CD4-positive, alpha-beta T cell (primary cell): Measurements from ENCODE around the gene SLC22A14. TPM values are rescaled to one million over a fixed set of nuclear protein-coding genes. Genes with fewer than 3 reads are reported as not detected.

ENCODE experiments used
- ATAC-seq: fragments of 200-7000 bp; cut with Tn5 transposase; one replicate; pipeline ENCODE4 v1.10.0; 2022; ENCODE audit warnings: mild to moderate bottlenecking; ENCODE audit not compliant: poor library complexity
- CTCF ChIA-PET: fragments of 350-600 bp; sonication (Branson Sonifier 250); formaldehyde crosslinking; loops from one replicate; lab custom pipeline; 2021; ENCODE audit warnings: antibody characterized with exemption, inconsistent platforms; lab: Charles Lee
- POLR2A ChIA-PET: fragments of 350-600 bp; sonication (Branson Sonifier 250); formaldehyde crosslinking; loops from one replicate; lab custom pipeline; 2021; ENCODE audit warnings: antibody characterized with exemption, inconsistent platforms; lab: Charles Lee
- DNase-seq, 14 experiments: peaks; one replicate each; pipeline ENCODE4 v3.0.0-alpha.2; 2013 to 2020; ENCODE audit warnings: mixed read lengths in 2 of 14
- H3K27ac ChIP-seq, 2 donors: one replicate each; pipeline versions ENCODE4 v1.5.1 to v1.7.0; 2013; ENCODE audit warnings: low read length in 2 of 2, low read depth in 1 of 2, mild to moderate bottlenecking in 1 of 2
- H3K27me3 ChIP-seq, 2 experiments: 1 replicate in 1 of 2; 2 replicates in 1 of 2; pipeline versions ENCODE4 v1.6.1 to v1.7.0; 2013; ENCODE audit warnings: low read length in 2 of 2, control low read depth in 1 of 2, mild to moderate bottlenecking in 1 of 2, moderate library complexity in 1 of 2; ENCODE audit not compliant: insufficient read depth in 2 of 2, control insufficient read depth in 1 of 2
- H3K36me3 ChIP-seq: one replicate; pipeline ENCODE4 v1.6.1; 2013; ENCODE audit warnings: low read length, control low read depth; ENCODE audit not compliant: insufficient read depth
- H3K4me1 ChIP-seq: one replicate; pipeline ENCODE4 v1.6.1; 2013; ENCODE audit warnings: low read length, control low read depth; ENCODE audit not compliant: insufficient read depth
- H3K4me3 ChIP-seq: one replicate; pipeline ENCODE4 v1.5.1; 2013; ENCODE audit warnings: mild to moderate bottlenecking, low read length, moderate library complexity
- H3K9me3 ChIP-seq, 2 experiments: 1 replicate in 1 of 2; 2 replicates in 1 of 2; pipeline versions ENCODE4 v1.6.1 to v1.7.0; 2013; ENCODE audit warnings: low read length in 2 of 2, mild to moderate bottlenecking in 2 of 2, control low read depth in 1 of 2, moderate library complexity in 1 of 2; ENCODE audit not compliant: control insufficient read depth in 1 of 2, insufficient read depth in 1 of 2
- H3K27ac Mint-ChIP-seq: one replicate; pipeline ENCODE4 v1.8.0; 2020; ENCODE audit warnings: mixed read lengths
- H3K27me3 Mint-ChIP-seq: one replicate; pipeline ENCODE4 v1.8.0; 2021; ENCODE audit warnings: mixed read lengths
- H3K36me3 Mint-ChIP-seq: one replicate; pipeline ENCODE4 v1.8.0; 2021; ENCODE audit warnings: low read depth, mixed read lengths
- H3K4me1 Mint-ChIP-seq: one replicate; pipeline ENCODE4 v1.8.0; 2021; ENCODE audit warnings: low read depth, mixed read lengths
- H3K4me3 Mint-ChIP-seq: one replicate; pipeline ENCODE4 v1.8.0; 2020; ENCODE audit warnings: mild to moderate bottlenecking, mixed read lengths
- H3K9me3 Mint-ChIP-seq: one replicate; pipeline ENCODE4 v1.8.0; 2020; ENCODE audit warnings: mixed read lengths
- CTCF ChIP-seq: fragments of 200-600 bp; IDR thresholded peaks from one replicate; pipeline ENCODE4 v1.8.0; 2022; ENCODE audit warnings: antibody characterized with exemption, mild to moderate bottlenecking
- intact Hi-C, 2 experiments: fragments of 100-400 bp; cut with DNase I in 1 of 2; cut with micrococcal nuclease in 1 of 2; formaldehyde crosslinking; loops; one replicate each; pipeline versions ENCODE4 v1.15.1 to v1.9.0; 2023 to 2025; cut with DNase I, micrococcal nuclease
- total RNA-seq, 174 experiments: library from RNA in 2 of 174; stranded (reverse) in 2 of 174; gene quantifications; one replicate each; pipeline ENCODE4 v1.2.3 and lab custom pipeline; 2021 to 2026

Gene SLC22A14
- total RNA-seq, 2 experiments from 2014 or later = 0.11 TPM; not detected in 1

- H3K36me3 ChIP-seq = peaks cover 53% of the 10 kb centered on the region
- no peak overlapping the region for H3K27ac ChIP-seq
- no peak for DNase-seq
- Mint-ChIP-seq H3K4me1 (peaks cover 4% of the 10 kb centered on the region), H3K36me3 (peaks cover 63% of the 10 kb centered on the region), H3K4me3 (no peak overlapping the region), H3K27ac (no peak overlapping the region), H3K27me3 (no peaks in the 10 kb centered on the region), H3K9me3 (no peaks in the 10 kb centered on the region)
- POLR2A ChIA-PET = no interaction called here
- intact Hi-C loops = no loop called here
- TF ChIP-seq CTCF = no peak
- H3K4me3 ChIP-seq = no peak overlapping the region
- H3K27me3 ChIP-seq = no peaks in the 10 kb centered on the region
- CTCF ChIA-PET = no interaction called here
- no peaks in the 10 kb centered on the region for H3K9me3 ChIP-seq
- ATAC-seq = no peak
- H3K4me1 ChIP-seq = no peaks in the 10 kb centered on the region
These were observed 28.4 kb upstream of the SLC22A14 start for GRCh38 chr3:38253704-38254103.

- H3K27ac Mint-ChIP-seq = no peak overlapping the region
- CTCF ChIA-PET = no interaction called here
- Histone ChIP-seq H3K36me3 (peaks cover 46% of the 10 kb centered on the region), H3K9me3 (no peaks in the 10 kb centered on the region), H3K4me3 (no peak overlapping the region), H3K27ac (no peak overlapping the region), H3K27me3 (no peaks in the 10 kb centered on the region), H3K4me1 (no peaks in the 10 kb centered on the region)
- H3K4me1 Mint-ChIP-seq = peaks cover 8% of the 10 kb centered on the region
- H3K4me3 Mint-ChIP-seq = no peak overlapping the region
- H3K27me3 Mint-ChIP-seq = no peaks in the 10 kb centered on the region
- ATAC-seq = no peak
- no peak for DNase-seq
- no peaks in the 10 kb centered on the region for H3K9me3 Mint-ChIP-seq
- POLR2A ChIA-PET = no interaction called here
- no peak for TF ChIP-seq CTCF
- intact Hi-C loops = no loop called here
- H3K36me3 Mint-ChIP-seq = peaks cover 51% of the 10 kb centered on the region
These were observed 27.2 kb upstream of the SLC22A14 start for GRCh38 chr3:38254872-38255271.

- CTCF ChIA-PET = interaction anchor here (0.8 kb wide), 1 partner anchor 17 kb away, joined by 3 read pairs; no protein-coding TSS in a partner anchor
- POLR2A ChIA-PET = no interaction called here
These were observed 26.5 kb upstream of the SLC22A14 start for GRCh38 chr3:38255627-38256026.

More at GRCh38 chr3:38255627-38256026, 26.5 kb upstream of the SLC22A14 start:
- H3K9me3 Mint-ChIP-seq = no peaks in the 10 kb centered on the region
- peaks cover 39% of the 10 kb centered on the region for H3K36me3 ChIP-seq
- no peak overlapping the region for H3K27ac ChIP-seq
- H3K4me3 ChIP-seq = no peak overlapping the region
- H3K27me3 Mint-ChIP-seq = no peaks in the 10 kb centered on the region
- H3K9me3 ChIP-seq = no peaks in the 10 kb centered on the region
- H3K27me3 ChIP-seq = no peaks in the 10 kb centered on the region
- no peaks in the 10 kb centered on the region for H3K4me1 ChIP-seq
- peaks cover 8% of the 10 kb centered on the region for H3K4me1 Mint-ChIP-seq
- TF ChIP-seq CTCF = no peak
- no peak overlapping the region for H3K4me3 Mint-ChIP-seq
- H3K36me3 Mint-ChIP-seq = peaks cover 43% of the 10 kb centered on the region
- intact Hi-C loops = no loop called here
- H3K27ac Mint-ChIP-seq = peak overlapping the region; percentile 4
- no peak for ATAC-seq
- DNase-seq = no peak
